ENCODE results near the gene RELT. TPM values are rescaled to one million over a fixed set of nuclear protein-coding genes. Genes with fewer than 3 reads are reported as not detected.
"Not testable (repeated sequence)": the region's sequence is repeated elsewhere in the genome, so short reads cannot be mapped to it uniquely, and the experiment has no call there.

RELT gene
- total RNA-seq, 1 donor from 2014 or later, result 37.6 TPM

DNA sequence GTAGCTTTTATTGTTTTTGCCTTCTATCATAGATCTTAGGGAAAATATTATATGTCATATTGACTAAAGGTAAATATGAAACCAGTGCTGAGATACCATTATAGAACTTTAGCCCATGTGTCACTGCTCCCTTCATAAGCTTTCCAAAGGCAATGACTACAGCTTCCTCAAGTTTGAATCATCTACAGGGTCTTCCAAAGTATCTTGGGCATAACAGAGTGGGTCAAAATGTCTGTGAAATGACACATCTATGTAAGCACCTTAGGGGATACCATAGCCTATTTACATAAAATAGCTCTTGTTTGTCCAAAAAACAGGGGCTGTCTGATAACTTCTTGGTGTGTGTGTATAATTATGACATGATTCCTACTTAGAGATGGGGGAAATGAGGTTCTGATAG lies 52.5 kb downstream of the RELT start:
- no peak for DNase-seq (ENCODE audit: low spot score)
- Mint-ChIP-seq H3K4me1 (ENCODE audit: low read depth) (peaks cover 4% of the 10 kb centered on the region), H3K27me3 (ENCODE audit: insufficient read depth) (no peaks in the 10 kb centered on the region), H3K4me3 (no peak overlapping the region), H3K9me3 (no peaks in the 10 kb centered on the region), H3K27ac (no peak overlapping the region), H3K36me3 (ENCODE audit: low read depth) (peaks cover 2% of the 10 kb centered on the region)
- intact Hi-C loops (cut with micrococcal nuclease), result no loop called here

- intact Hi-C loops (cut with micrococcal nuclease), result no loop called here
- H3K27ac Mint-ChIP-seq, result no peak overlapping the region
Observed at GRCh38 chr11:73429121-73429750, 53.0 kb downstream of the RELT start.

DNA sequence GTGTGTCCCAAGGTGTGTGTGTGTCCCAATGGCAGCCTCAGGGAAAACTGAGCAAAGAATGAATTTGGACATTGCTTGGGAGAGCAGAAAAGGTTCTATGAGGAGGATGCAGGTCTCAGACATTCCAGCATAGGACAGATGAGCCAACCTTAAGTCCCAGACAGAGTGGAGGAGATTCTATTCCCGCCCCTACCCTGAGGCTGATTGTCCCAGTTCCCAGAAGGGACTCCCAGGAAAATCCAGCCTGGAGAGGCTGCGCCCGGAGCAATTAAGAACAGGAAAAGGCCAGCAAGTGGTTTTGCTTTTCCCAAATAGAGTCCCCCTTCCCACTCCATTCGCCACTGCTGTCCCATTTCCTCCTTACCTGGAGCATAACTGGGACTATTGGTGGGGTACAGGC lies 54.1 kb downstream of the RELT start:
- intact Hi-C loops (cut with micrococcal nuclease), result no loop called here
- Mint-ChIP-seq H3K27me3 (ENCODE audit: insufficient read depth) (no peaks in the 10 kb centered on the region), H3K36me3 (ENCODE audit: low read depth) (peaks cover 2% of the 10 kb centered on the region), H3K27ac (no peak overlapping the region), H3K4me1 (ENCODE audit: low read depth) (peaks cover 4% of the 10 kb centered on the region), H3K4me3 (no peak overlapping the region), H3K9me3 (no peaks in the 10 kb centered on the region)
- no peak for DNase-seq (ENCODE audit: low spot score)

More at GRCh38 chr11:73429121-73429750, 53.0 kb downstream of the RELT start:
- Mint-ChIP-seq H3K4me3 (no peak overlapping the region), H3K4me1 (ENCODE audit: low read depth) (peaks cover 4% of the 10 kb centered on the region), H3K27me3 (ENCODE audit: insufficient read depth) (no peaks in the 10 kb centered on the region), H3K36me3 (ENCODE audit: low read depth) (peaks cover 2% of the 10 kb centered on the region), H3K9me3 (no peaks in the 10 kb centered on the region)
- no peak for DNase-seq (ENCODE audit: low spot score)

DNA sequence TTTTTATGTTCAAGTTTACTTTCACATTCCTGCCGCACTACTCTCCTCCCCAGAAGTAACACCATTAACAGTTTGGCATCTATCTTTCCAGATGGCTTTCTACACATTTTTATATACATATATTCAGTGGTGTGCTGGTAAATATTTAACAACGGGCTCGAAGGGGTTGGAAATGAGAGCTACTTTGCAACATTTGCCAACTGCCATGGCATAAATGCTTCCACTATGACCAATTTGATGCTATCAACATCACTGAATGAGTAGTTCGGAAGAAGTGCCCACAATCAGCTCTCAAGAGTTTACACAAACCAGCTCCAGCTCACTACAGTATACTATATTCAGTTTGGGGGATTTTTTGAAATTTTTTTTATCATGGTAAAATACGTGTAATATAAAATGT lies 55.2 kb downstream of the RELT start:
- H3K27me3 Mint-ChIP-seq (ENCODE audit: insufficient read depth), result no peaks in the 10 kb centered on the region
- H3K27ac Mint-ChIP-seq, result no peak overlapping the region
- H3K4me3 Mint-ChIP-seq, result no peak overlapping the region
- no peak for DNase-seq (ENCODE audit: low spot score)
- H3K4me1 Mint-ChIP-seq (ENCODE audit: low read depth), result peaks cover 4% of the 10 kb centered on the region
- intact Hi-C loops (cut with micrococcal nuclease), result no loop called here
- H3K36me3 Mint-ChIP-seq (ENCODE audit: low read depth), result peaks cover 2% of the 10 kb centered on the region
- no peaks in the 10 kb centered on the region for H3K9me3 Mint-ChIP-seq

DNA sequence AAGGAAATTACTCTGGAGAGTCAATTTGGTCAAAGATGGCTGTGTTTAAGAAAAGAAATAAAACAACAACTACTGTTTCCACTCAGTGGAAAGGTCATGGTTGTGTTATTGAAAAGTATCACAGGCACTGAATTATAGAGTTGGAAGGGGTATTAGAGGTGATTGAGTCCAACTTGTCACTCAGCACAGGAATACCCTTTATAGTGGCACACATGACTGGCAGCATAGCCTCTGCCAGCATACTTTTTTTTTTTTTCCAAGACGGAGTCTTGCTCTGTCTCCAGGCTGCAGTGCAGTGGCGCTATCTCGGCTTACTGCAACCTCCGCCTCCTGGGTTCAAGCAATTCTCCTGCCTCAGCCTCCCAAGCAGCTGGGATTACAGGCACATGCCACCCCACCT lies 60.7 kb downstream of the RELT start:
- H3K27ac Mint-ChIP-seq; DNase-seq (ENCODE audit: low spot score); H3K4me3 Mint-ChIP-seq; H3K9me3 Mint-ChIP-seq; H3K36me3 Mint-ChIP-seq (ENCODE audit: low read depth); intact Hi-C loops (cut with micrococcal nuclease); H3K27me3 Mint-ChIP-seq (ENCODE audit: insufficient read depth); H3K4me1 Mint-ChIP-seq (ENCODE audit: low read depth): not testable (repeated sequence)

DNA sequence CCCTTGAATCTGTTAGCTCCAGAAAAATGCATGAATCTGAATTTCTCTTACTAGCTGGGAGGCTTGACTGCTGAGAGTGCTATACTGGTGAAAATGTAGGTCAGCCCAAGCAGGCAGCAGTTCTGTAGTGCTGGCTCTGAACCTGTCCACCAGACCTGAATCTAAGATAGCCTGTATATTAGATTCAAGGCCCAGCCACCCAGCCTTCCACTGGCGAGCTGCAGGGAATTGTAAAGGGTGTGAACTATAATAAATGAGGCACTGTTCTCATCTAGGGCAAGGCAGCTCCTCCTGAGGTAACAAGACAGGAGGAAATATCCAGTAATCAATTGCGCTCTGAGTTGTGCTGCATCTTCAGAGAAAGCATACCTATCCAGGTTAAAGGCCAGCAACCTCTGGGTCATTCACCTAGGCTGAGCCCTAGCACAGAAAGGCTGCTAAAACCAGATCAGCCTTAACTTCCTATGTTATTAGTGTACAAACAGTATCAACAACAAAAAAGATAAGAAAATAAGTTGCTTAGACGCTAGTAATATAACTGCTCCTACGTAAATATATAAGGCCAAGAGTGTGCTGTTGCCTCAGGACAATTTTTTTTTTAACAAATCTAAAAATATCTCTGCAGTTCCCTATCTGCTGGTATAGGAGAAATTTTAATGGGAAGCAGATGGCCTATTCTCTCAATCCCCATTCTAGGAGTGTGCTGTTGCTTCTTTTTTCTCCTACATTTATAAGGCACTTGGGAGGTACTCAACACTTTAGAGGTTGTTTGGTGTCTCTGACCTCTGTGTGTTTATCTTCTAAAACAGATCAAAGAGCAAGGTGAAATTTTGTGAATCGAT lies 63.0 kb downstream of the RELT start:
- no peak for DNase-seq (ENCODE audit: low spot score)
- Mint-ChIP-seq H3K36me3 (ENCODE audit: low read depth) (peaks cover 3% of the 10 kb centered on the region), H3K27me3 (ENCODE audit: insufficient read depth) (no peaks in the 10 kb centered on the region), H3K27ac (no peak overlapping the region), H3K9me3 (no peaks in the 10 kb centered on the region), H3K4me3 (no peak overlapping the region), H3K4me1 (ENCODE audit: low read depth) (no peaks in the 10 kb centered on the region)
- intact Hi-C loops (cut with micrococcal nuclease), result no loop called here

GRCh38 chr11:73445980-73446379 lies 69.8 kb downstream of the RELT start:
- intact Hi-C loops (cut with micrococcal nuclease), result no loop called here

DNA sequence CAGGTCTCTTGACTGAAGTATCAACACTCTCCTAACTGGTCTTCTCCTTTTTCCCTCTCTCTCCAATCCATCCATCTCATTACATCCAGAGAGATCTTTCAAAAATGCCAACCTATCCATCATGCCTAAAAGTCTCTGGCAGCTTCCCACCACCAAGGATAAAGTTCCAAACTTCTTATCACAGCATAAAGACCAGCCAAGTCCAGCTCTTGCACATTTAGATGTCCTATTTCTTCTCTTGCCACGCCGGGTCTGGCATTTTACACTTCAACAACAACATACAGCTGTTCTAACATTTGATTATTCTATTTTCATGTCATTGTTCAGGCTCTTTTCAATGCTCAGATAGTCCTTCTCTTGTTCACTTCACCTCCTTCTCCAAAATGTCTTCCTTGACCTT lies 70.6 kb downstream of the RELT start:
- intact Hi-C loops (cut with micrococcal nuclease), result no loop called here
- Mint-ChIP-seq H3K36me3 (ENCODE audit: low read depth) (peaks cover 1% of the 10 kb centered on the region), H3K27ac (no peak overlapping the region), H3K9me3 (no peaks in the 10 kb centered on the region), H3K4me1 (ENCODE audit: low read depth) (no peaks in the 10 kb centered on the region), H3K4me3 (no peak overlapping the region), H3K27me3 (ENCODE audit: insufficient read depth) (no peaks in the 10 kb centered on the region)
- no peak for DNase-seq (ENCODE audit: low spot score)

More at GRCh38 chr11:73445980-73446379, 69.8 kb downstream of the RELT start:
- no peaks in the 10 kb centered on the region for H3K9me3 Mint-ChIP-seq
- no peaks in the 10 kb centered on the region for H3K27me3 Mint-ChIP-seq (ENCODE audit: insufficient read depth)
- peaks cover 1% of the 10 kb centered on the region for H3K36me3 Mint-ChIP-seq (ENCODE audit: low read depth)
- H3K4me3 Mint-ChIP-seq, result no peak overlapping the region
- H3K4me1 Mint-ChIP-seq (ENCODE audit: low read depth), result no peaks in the 10 kb centered on the region
- H3K27ac Mint-ChIP-seq, result no peak overlapping the region
- DNase-seq (ENCODE audit: low spot score), result no peak

Other genes starting within 250 kb of the RELT start
- gene FCHSD2, start 234.1 kb upstream of the RELT start, total RNA-seq, result 23.4 and 27.7 TPM in 2 replicates
- gene P2RY2, start 158.1 kb upstream of the RELT start, total RNA-seq, result not detected in 2 replicates
- not detected in 2 replicates for gene P2RY6, start 104.1 kb upstream of the RELT start, total RNA-seq
- 0.05 TPM in 1 of 2 replicates, not detected in the other for gene ARHGEF17, start 68.1 kb upstream of the RELT start, total RNA-seq
- 19.4 and 19.5 TPM in 2 replicates for gene FAM168A, start 221.7 kb downstream of the RELT start, total RNA-seq